Esophagus muscularis mucosa (tissue), 4 donors: Measurements from ENCODE around the gene PNLIPRP3. TPM values are rescaled to one million over a fixed set of nuclear protein-coding genes. Genes with fewer than 3 reads are reported as not detected.

Experiments
- DNase-seq: peaks from one replicate; pipeline ENCODE4 v3.0.0-alpha.2; 2017; ENCODE audit errors: extremely low spot score
- H3K27ac ChIP-seq, 4 donors: fragments of 200-600 bp; sonication (generic); replicated peaks in 1 of 4; 1 replicate in 3 of 4; 2 replicates in 1 of 4; pipeline ENCODE4 v1.5.1; 2016 to 2019; ENCODE audit warnings: mild to moderate bottlenecking in 1 of 4
- H3K27me3 ChIP-seq, 4 donors: fragments of 200-600 bp; sonication (generic); one replicate each; pipeline versions ENCODE4 v1.5.1 to v1.6.0; 2016 to 2019
- H3K36me3 ChIP-seq, 4 donors: fragments of 200-600 bp; sonication (generic); one replicate each; pipeline ENCODE4 v1.5.1; 2016 to 2019
- H3K4me1 ChIP-seq, 4 donors: fragments of 200-600 bp; sonication (generic); one replicate each; pipeline ENCODE4 v1.5.1; 2016 to 2019
- H3K4me3 ChIP-seq, 4 donors: fragments of 200-600 bp; sonication (generic); 1 replicate in 2 of 4; 2 replicates in 2 of 4; pipeline ENCODE4 v1.5.1; 2016 to 2019; ENCODE audit warnings: mild to moderate bottlenecking in 4 of 4, moderate library complexity in 1 of 4
- H3K9me3 ChIP-seq, 4 donors: fragments of 200-600 bp; sonication (generic); 1 replicate in 3 of 4; 2 replicates in 1 of 4; pipeline ENCODE4 v1.5.1; 2016 to 2019
- CTCF ChIP-seq, 3 experiments: fragments of 200-600 bp in 2 of 3; fragments of 450-650 bp in 1 of 3; sonication (generic) in 2 of 3; IDR thresholded peaks; one replicate each; pipeline ENCODE4 v1.5.1; 2017 to 2019; ENCODE audit warnings: antibody characterized with exemption in 3 of 3, mild to moderate bottlenecking in 2 of 3, moderate library complexity in 1 of 3
- EP300 ChIP-seq: sonication (generic); formaldehyde crosslinking; IDR thresholded peaks from one replicate; pipeline ENCODE4 v1.6.1; 2017; ENCODE audit warnings: antibody characterized with exemption
- POLR2A ChIP-seq: fragments of 450-650 bp; IDR thresholded peaks from one replicate; pipeline ENCODE4 v1.6.1; 2017; ENCODE audit warnings: antibody characterized with exemption, moderate library complexity, mild to moderate bottlenecking, low read depth
- POLR2AphosphoS5 ChIP-seq, 2 donors: sonication (generic); formaldehyde crosslinking; IDR thresholded peaks; one replicate each; pipeline ENCODE4 v1.6.1; 2017; ENCODE audit warnings: antibody characterized with exemption in 2 of 2
- WGBS: methylation state at CpG from one replicate; pipeline ENCODE4 v1.1.5; 2018; 5-methylcytosine and 5-hydroxymethylcytosine counted together
- intact Hi-C: fragments of 100-400 bp; cut with DNase I; formaldehyde crosslinking; loops from one replicate; pipeline ENCODE4 v1.15.1; 2023
- total RNA-seq, 4 donors: library from RNA; depleted of rRNA; stranded (reverse); fragments of >200 nt; gene quantifications; one replicate each; pipeline versions ENCODE4 v1.1.0 to v1.2.1, GENCODE V29; 2016

The PNLIPRP3 gene
- total RNA-seq, 4 donors from 2014 or later = 0.17 TPM; not detected in 3

- H3K27me3 ChIP-seq = peaks cover 0 to 12% (median 0%) of the 10 kb centered on the region in 4 donors
- 79% methylated on average over 2 of the region's 2 CpGs for WGBS
- no peaks in the 10 kb centered on the region for H3K9me3 ChIP-seq
- no peak for DNase-seq
- TF ChIP-seq POLR2AphosphoS5 (IDR thresholded peaks at IDR 0.05) (no peak), EP300 (no peak), CTCF (IDR thresholded peaks at IDR 0.05) (no peak), POLR2A (no peak)
- no peaks in the 10 kb centered on the region for H3K4me1 ChIP-seq
- H3K27ac ChIP-seq = no peak overlapping the region
- no peak overlapping the region for H3K4me3 ChIP-seq
- no peaks in the 10 kb centered on the region for H3K36me3 ChIP-seq
- intact Hi-C loops = no loop called here
These were observed 61.8 kb downstream of the PNLIPRP3 start for GRCh38 chr10:116489460-116489859.

- Histone ChIP-seq H3K36me3 (no peaks in the 10 kb centered on the region), H3K9me3 (no peaks in the 10 kb centered on the region), H3K27ac (no peak overlapping the region), H3K4me3 (no peak overlapping the region), H3K27me3 (peaks cover 0 to 12% (median 0%) of the 10 kb centered on the region in 4 donors), H3K4me1 (no peaks in the 10 kb centered on the region)
- intact Hi-C loops = no loop called here
- DNase-seq = no peak
- TF ChIP-seq POLR2AphosphoS5 (IDR thresholded peaks at IDR 0.05) (no peak), CTCF (IDR thresholded peaks at IDR 0.05) (peak; percentile 32 to 60 (median 53))
- WGBS = 20% methylated on average over 2 of the region's 2 CpGs
These were observed 62.5 kb downstream of the PNLIPRP3 start for GRCh38 chr10:116490028-116490662.

- Histone ChIP-seq H3K27ac (no peak overlapping the region), H3K27me3 (no peaks in the 10 kb centered on the region), H3K9me3 (peaks cover 0 to 5% (median 0%) of the 10 kb centered on the region in 4 donors), H3K4me3 (no peak overlapping the region), H3K4me1 (no peaks in the 10 kb centered on the region), H3K36me3 (no peaks in the 10 kb centered on the region)
- 66% methylated on average over 8 of the region's 8 CpGs for WGBS
- intact Hi-C loops = no loop called here
- no peak for TF ChIP-seq CTCF (IDR thresholded peaks at IDR 0.05)
- TF ChIP-seq POLR2A = no peak
- TF ChIP-seq EP300 = no peak
- DNase-seq = peak; percentile 47
These were observed 77.1 kb downstream of the PNLIPRP3 start for GRCh38 chr10:116504786-116505185.

- Histone ChIP-seq H3K4me1 (no peaks in the 10 kb centered on the region), H3K27ac (no peak overlapping the region), H3K27me3 (no peaks in the 10 kb centered on the region), H3K4me3 (no peak overlapping the region), H3K9me3 (no peaks in the 10 kb centered on the region), H3K36me3 (no peaks in the 10 kb centered on the region)
- TF ChIP-seq POLR2A (no peak), POLR2AphosphoS5 (IDR thresholded peaks at IDR 0.05) (no peak), CTCF (IDR thresholded peaks at IDR 0.05) (no peak), EP300 (no peak)
- no peak for DNase-seq
- intact Hi-C loops = no loop called here
- 77% methylated on average over 3 of the region's 3 CpGs for WGBS
These were observed 82.9 kb downstream of the PNLIPRP3 start for GRCh38 chr10:116510565-116510964.

GRCh38 chr10:116511365-116511764, 83.7 kb downstream of the PNLIPRP3 start:
- intact Hi-C loops = no loop called here
- H3K9me3 ChIP-seq = no peaks in the 10 kb centered on the region
- H3K4me1 ChIP-seq = no peaks in the 10 kb centered on the region
- whole genome bisulfite sequencing = 70% methylated on average over 3 of the region's 3 CpGs
- peak; percentile 64 for DNase-seq
- TF ChIP-seq CTCF (IDR thresholded peaks at IDR 0.05) (no peak), EP300 (no peak), POLR2A (no peak), POLR2AphosphoS5 (IDR thresholded peaks at IDR 0.05) (no peak)
- no peak overlapping the region for H3K4me3 ChIP-seq
- H3K36me3 ChIP-seq = no peaks in the 10 kb centered on the region
- no peaks in the 10 kb centered on the region for H3K27me3 ChIP-seq
- no peak overlapping the region for H3K27ac ChIP-seq
